K562 (cell line): ENCODE measurements around the gene KAZN. TPM values are rescaled to one million over a fixed set of nuclear protein-coding genes. Genes with fewer than 3 reads are reported as not detected.

Source experiments
- ATAC-seq: fragments of 200-7000 bp; cut with Tn5 transposase; 3 replicates; pipeline ENCODE4 v1.9.1; 2020; ENCODE audit warnings: moderate library complexity
- BruUV-seq: library from RNA; stranded (reverse); fragments of 400-500 nt; replicated peaks from 2 replicates; lab custom pipeline; 2021; lab: Mats Ljungman, UMichigan
- CTCF ChIA-PET: fragments of 300-600 bp; formaldehyde crosslinking; extraction: SDS; loops from one replicate; lab custom pipeline; 2021; ENCODE audit warnings: low intra/inter-chr PET ratio; lab: Yijun Ruan, JAX
- POLR2A ChIA-PET: fragments of 300-600, 350-650 bp; sonication (Branson Sonifier 250); formaldehyde crosslinking; extraction: SDS; loops from one replicate; lab custom pipeline; 2021; ENCODE audit warnings: antibody characterized with exemption, inconsistent platforms; lab: Yijun Ruan, JAX
- DNase-seq, 4 experiments: peaks; one replicate each; pipeline versions ENCODE4 v3.0.0 to v3.0.0-alpha.2; 2011 to 2018; ENCODE audit warnings: low spot score in 3 of 4, mixed read lengths in 3 of 4; ENCODE audit errors: extremely low read depth in 1 of 4
- FAIRE-seq: peaks from 2 replicates; lab custom pipeline; 2011; peaks lifted over from hg19 to GRCh38; lab: Jason Lieb, UNC
- H2AFZ ChIP-seq: 2 replicates; pipeline ENCODE4 v1.6.0; 2011; ENCODE audit warnings: low read depth, low read length, control low read depth, inconsistent platforms
- H3K27ac ChIP-seq: fragments of 200-600 bp; 3 replicates; pipeline ENCODE4 v1.8.0; 2011; ENCODE audit warnings: low read depth, mild to moderate bottlenecking, control low read depth, inconsistent platforms, low read length, moderate library complexity, mixed read lengths; ENCODE audit errors: extremely low read depth
- H3K27me3 ChIP-seq, 2 experiments: fragments of 300-600 bp in 1 of 2; 2 replicates in 1 of 2; 3 replicates in 1 of 2; pipeline versions ENCODE4 v1.6.0 to v1.8.0; 2011; ENCODE audit warnings: inconsistent platforms in 2 of 2, low read length in 2 of 2, mild to moderate bottlenecking in 1 of 2, mixed read lengths in 1 of 2, moderate library complexity in 1 of 2; ENCODE audit not compliant: control insufficient read depth in 2 of 2, insufficient read depth in 2 of 2
- H3K36me3 ChIP-seq: fragments of 300-600 bp; 3 replicates; pipeline ENCODE4 v1.8.0; 2011; ENCODE audit warnings: mild to moderate bottlenecking, low read length, inconsistent platforms; ENCODE audit not compliant: control insufficient read depth, insufficient read depth
- H3K4me1 ChIP-seq, 2 experiments: fragments of 200-600 bp in 1 of 2; replicated peaks in 1 of 2; 2 replicates in 1 of 2; 3 replicates in 1 of 2; pipeline versions ENCODE4 v1.5.1 to v1.8.0; 2011; ENCODE audit warnings: inconsistent platforms in 2 of 2, low read length in 2 of 2, mild to moderate bottlenecking in 1 of 2, mixed read lengths in 1 of 2, moderate library complexity in 1 of 2; ENCODE audit not compliant: control insufficient read depth in 2 of 2, insufficient read depth in 2 of 2
- H3K4me2 ChIP-seq: 2 replicates; pipeline ENCODE4 v1.6.1; 2011; ENCODE audit warnings: low read length, control low read depth, inconsistent platforms, mixed read lengths; ENCODE audit not compliant: insufficient read depth
- H3K4me3 ChIP-seq: fragments of 200-600 bp; sonication (generic), shearing (Covaris generic); 2 replicates; pipeline ENCODE4 v1.5.1; 2016; ENCODE audit warnings: control low read depth, inconsistent platforms
- H3K79me2 ChIP-seq: fragments of 200-600 bp; 3 replicates; pipeline ENCODE4 v1.8.0; 2011; ENCODE audit warnings: low read length, inconsistent platforms; ENCODE audit not compliant: control insufficient read depth, insufficient read depth
- H3K9ac ChIP-seq, 2 experiments: 2 replicates each; pipeline versions ENCODE4 v1.6.0 to v1.6.1; 2011; ENCODE audit warnings: low read depth in 2 of 2, low read length in 2 of 2, control low read depth in 1 of 2, inconsistent platforms in 1 of 2, mild to moderate bottlenecking in 1 of 2, mixed read lengths in 1 of 2; ENCODE audit not compliant: insufficient read depth in 1 of 2
- H3K9me1 ChIP-seq: one replicate; pipeline ENCODE4 v1.6.0; 2011; ENCODE audit warnings: inconsistent platforms, mild to moderate bottlenecking, low read length, moderate library complexity; ENCODE audit not compliant: control insufficient read depth, insufficient read depth
- H3K9me3 ChIP-seq: replicated peaks from 2 replicates; pipeline ENCODE4 v1.5.1; 2011; ENCODE audit warnings: low read depth, low read length, inconsistent platforms; ENCODE audit not compliant: control insufficient read depth, insufficient read depth
- H4K20me1 ChIP-seq: replicated peaks from 2 replicates; pipeline ENCODE4 v1.6.1; 2011; ENCODE audit warnings: low read length, inconsistent platforms, mixed read lengths; ENCODE audit not compliant: control insufficient read depth, insufficient read depth
- BRD4 ChIP-seq: fragments of 200-600 bp; sonication (generic); IDR thresholded peaks from 2 replicates; pipeline ENCODE4 v1.6.1; 2017; ENCODE audit warnings: inconsistent platforms
- CEBPB ChIP-seq: fragments of 450-650 bp; IDR thresholded peaks from 2 replicates; pipeline ENCODE4 v1.6.1; 2016; ENCODE audit warnings: missing genetic modification characterization, missing compliant biosample characterization
- CREB1 ChIP-seq, 2 experiments: sonication (generic) in 1 of 2; formaldehyde crosslinking in 1 of 2; IDR thresholded peaks; 2 replicates each; pipeline versions ENCODE4 v1.6.1 to v1.8.0; 2012 to 2022; ENCODE audit warnings: inconsistent platforms in 1 of 2, mild to moderate bottlenecking in 1 of 2, missing genetic modification reagents in 1 of 2, moderate library complexity in 1 of 2
- DNMT1 ChIP-seq: fragments of 450-650 bp; IDR thresholded peaks from 2 replicates; pipeline ENCODE4 v1.6.1; 2016; ENCODE audit warnings: antibody characterized with exemption, mild to moderate bottlenecking
- FOXM1 ChIP-seq, 2 experiments: fragments of 450-650 bp in 1 of 2; sonication (generic) in 1 of 2; formaldehyde crosslinking in 1 of 2; IDR thresholded peaks; 2 replicates each; pipeline versions ENCODE4 v1.6.1 to v1.9.0; 2017 to 2022; ENCODE audit warnings: low read depth in 2 of 2, mild to moderate bottlenecking in 2 of 2, missing genetic modification reagents in 1 of 2, moderate library complexity in 1 of 2
- HDAC3 ChIP-seq: fragments of 450-650 bp; IDR thresholded peaks from 2 replicates; pipeline ENCODE4 v1.6.1; 2018; ENCODE audit warnings: borderline replicate concordance, mild to moderate bottlenecking, moderate library complexity; ENCODE audit not compliant: partially characterized antibody
- MTA3 ChIP-seq: fragments of 450-650 bp; formaldehyde crosslinking; IDR thresholded peaks from 2 replicates; pipeline ENCODE4 v1.6.1; 2017; ENCODE audit warnings: mild to moderate bottlenecking, borderline replicate concordance
- NFRKB ChIP-seq: fragments of 450-650 bp; IDR thresholded peaks from 2 replicates; pipeline ENCODE4 v1.6.1; 2016; ENCODE audit warnings: low read depth
- NONO ChIP-seq, 2 experiments: fragments of 200-400 bp in 1 of 2; fragments of 450-650 bp in 1 of 2; formaldehyde crosslinking in 1 of 2; IDR thresholded peaks; 2 replicates each; pipeline ENCODE4 v1.6.1; 2017; ENCODE audit warnings: low read depth in 2 of 2, mild to moderate bottlenecking in 2 of 2, moderate library complexity in 2 of 2, low read length in 1 of 2
- PCBP1 ChIP-seq: fragments of 200-400 bp; formaldehyde crosslinking; IDR thresholded peaks from 2 replicates; pipeline ENCODE4 v1.6.1; 2018; ENCODE audit warnings: mild to moderate bottlenecking, low read depth, low read length; ENCODE audit not compliant: poor library complexity, severe bottlenecking
- PRPF4 ChIP-seq: fragments of 200-400 bp; formaldehyde crosslinking; IDR thresholded peaks from one replicate; pipeline ENCODE4 v1.6.1; 2017; ENCODE audit warnings: low read length, low read depth, mild to moderate bottlenecking; ENCODE audit not compliant: insufficient read depth, poor library complexity, severe bottlenecking
- TCFL5 ChIP-seq: fragments of 250-450 bp; sonication (Bioruptor Pico); conservative IDR thresholded peaks from 2 replicates; pipeline ENCODE4 v1.6.1; 2021; ENCODE audit warnings: mild to moderate bottlenecking, moderate library complexity, matching md5 sums
- THRA ChIP-seq: fragments of 450-650 bp; IDR thresholded peaks from 2 replicates; pipeline ENCODE4 v1.6.1; 2017; ENCODE audit warnings: mild to moderate bottlenecking, moderate library complexity
- WGBS: fragments of 100-300 bp; shearing (Covaris generic); methylation state at CpG from one replicate; pipeline ENCODE4 v1.1.6; 2016; ENCODE audit warnings: low coverage, mixed read lengths; ENCODE audit not compliant: insufficient coverage; ENCODE audit errors: missing lambda C conversion rate; 5-methylcytosine and 5-hydroxymethylcytosine counted together
- in situ Hi-C: fragments of 300-500 bp; cut with MboI; formaldehyde crosslinking; loops from 4 replicates; pipeline ENCODE4 v1.15.0; 2018; ENCODE audit warnings: inconsistent platforms, mixed read lengths
- intact Hi-C: fragments of 100-400 bp; cut with micrococcal nuclease; formaldehyde crosslinking; loops from 2 replicates; pipeline ENCODE4 v1.14.2; 2022
- polyA plus RNA-seq, 8 experiments: library from polyadenylated mRNA; depleted of rRNA in 4 of 8; stranded (reverse) in 5 of 8; unstranded in 3 of 8; fragments of >200 nt; fragmentation: Nextera tagmentation in 2 of 8; fragmentation: Illumina TruSeq in 1 of 8; extraction: Ambion mirVana in 2 of 8; extraction: Trizol in 1 of 8; gene quantifications; 2 replicates each; pipeline versions ENCODE4 v1.2.1 to v1.2.3, GENCODE V29; 2011 to 2014; ENCODE audit warnings: inconsistent platforms in 1 of 8, missing spikeins in 1 of 8
- total RNA-seq, 7 experiments: library from RNA; depleted of rRNA in 6 of 7; stranded (reverse); fragments of >200 nt in 6 of 7; fragmentation: Illumina TruSeq in 2 of 7; extraction: Trizol in 2 of 7; gene quantifications; 2 replicates each; pipeline versions ENCODE4 v1.2.1 to v1.2.3, GENCODE V29; 2011 to 2021; ENCODE audit warnings: low replicate concordance in 1 of 7
- TF ChIP-seq, protein P1 (sequence below): fragments of 250-450 bp; sonication (Bioruptor Pico); IDR thresholded peaks from 2 replicates; pipeline ENCODE4 v1.4.0; 2020; ENCODE audit warnings: borderline replicate concordance
- TF ChIP-seq, protein P2 (sequence below): fragments of 250-450 bp; sonication (Bioruptor Pico); IDR thresholded peaks from 2 replicates; pipeline ENCODE4 v1.4.0; 2020; ENCODE audit warnings: mild to moderate bottlenecking

The KAZN gene
- total and polyA plus RNA-seq, 9 of the 15 experiments (the other 6 are each of a cell fraction or from before 2014, with no cell fraction given), result 2.1 to 21.6 (median 5.4) TPM

DNA sequence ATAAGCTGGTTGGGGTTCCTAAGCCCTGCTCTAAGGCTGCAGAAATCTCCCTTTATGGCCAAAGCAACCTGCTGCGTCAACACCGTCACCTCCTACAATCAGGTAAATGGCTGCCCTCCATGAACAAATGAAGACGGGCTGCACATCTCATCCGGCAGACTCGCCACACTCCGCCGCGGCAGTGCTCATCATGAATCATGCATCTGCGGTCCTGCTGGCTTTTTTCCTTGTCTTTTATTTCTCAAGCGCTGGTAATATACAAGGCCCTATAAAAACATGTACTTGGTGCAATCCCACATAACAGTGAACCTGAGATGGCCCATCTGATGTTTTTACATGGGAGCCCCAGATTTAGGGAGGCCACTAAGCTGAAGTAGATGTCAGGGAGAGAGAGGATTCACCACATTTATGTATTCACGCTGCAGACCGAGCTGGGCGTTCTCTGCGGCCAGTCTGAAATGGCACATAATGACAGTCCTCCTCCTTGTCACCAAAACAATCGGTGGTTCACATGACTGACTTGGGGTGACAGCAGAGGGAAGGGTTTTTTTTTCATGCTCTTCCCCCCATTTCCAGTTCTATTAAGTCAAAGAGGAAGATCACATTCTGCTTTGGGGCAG lies 91.6 kb downstream of the KAZN start (continued):
- TF ChIP-seq, protein P1, sequence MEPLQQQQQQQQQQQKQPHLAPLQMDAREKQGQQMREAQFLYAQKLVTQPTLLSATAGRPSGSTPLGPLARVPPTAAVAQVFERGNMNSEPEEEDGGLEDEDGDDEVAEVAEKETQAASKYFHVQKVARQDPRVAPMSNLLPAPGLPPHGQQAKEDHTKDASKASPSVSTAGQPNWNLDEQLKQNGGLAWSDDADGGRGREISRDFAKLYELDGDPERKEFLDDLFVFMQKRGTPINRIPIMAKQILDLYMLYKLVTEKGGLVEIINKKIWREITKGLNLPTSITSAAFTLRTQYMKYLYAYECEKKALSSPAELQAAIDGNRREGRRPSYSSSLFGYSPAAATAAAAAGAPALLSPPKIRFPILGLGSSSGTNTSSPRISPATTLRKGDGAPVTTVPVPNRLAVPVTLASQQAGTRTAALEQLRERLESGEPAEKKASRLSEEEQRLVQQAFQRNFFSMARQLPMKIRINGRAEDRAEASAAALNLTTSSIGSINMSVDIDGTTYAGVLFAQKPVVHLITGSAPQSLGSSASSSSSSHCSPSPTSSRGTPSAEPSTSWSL, result no peak
- TF ChIP-seq PRPF4, result no peak
- TF ChIP-seq THRA, result no peak

GRCh38 chr1:14693949-14694348 lies 95.5 kb downstream of the KAZN start:
- DNase-seq (no peak), ATAC-seq (no peak), FAIRE-seq (no peak)
- CTCF ChIA-PET, result no interaction called here
- Histone ChIP-seq H3K4me3 (no peak overlapping the region), H3K9ac (no peak overlapping the region), H4K20me1 (no peaks in the 10 kb centered on the region), H3K27me3 (peaks cover 47 to 76% of the 10 kb centered on the region in 2 experiments), H3K79me2 (no peaks in the 10 kb centered on the region), H3K9me3 (no peaks in the 10 kb centered on the region), H3K36me3 (no peaks in the 10 kb centered on the region), H3K4me2 (no peak overlapping the region), H3K27ac (no peak overlapping the region), H3K4me1 (no peaks in the 10 kb centered on the region), H2AFZ (no peak overlapping the region), H3K9me1 (no peaks in the 10 kb centered on the region)
- WGBS, result 0% methylated on average over 7 of the region's 7 CpGs
- intact Hi-C loops (no loop called here), in situ Hi-C loops (no loop called here)
- BruUV-seq, result no TSS peak
- POLR2A ChIA-PET, result interaction anchor here (0.5 kb wide), 1 partner anchor 383 kb away, joined by 3 read pairs; no protein-coding TSS in a partner anchor
- TF ChIP-seq NFRKB (no peak), BRD4 (no peak), DNMT1 (no peak), TCFL5 (CRISPR knock-in tag) (no peak), MTA3 (no peak), FOXM1 (IDR thresholded peaks at IDR 0.05; ENCODE audit: low read depth) (no peak), FOXM1 (CRISPR knock-in tag; IDR thresholded peaks at IDR 0.05; ENCODE audit: low read depth) (no peak), CEBPB (no peak), CREB1 (IDR thresholded peaks at IDR 0.05) (no peak), CREB1 (CRISPR knock-in tag; IDR thresholded peaks at IDR 0.05) (no peak), HDAC3 (no peak), PCBP1 (no peak), NONO (IDR thresholded peaks at IDR 0.05; ENCODE audit: low read depth in 2 of 2, low read length in 1 of 2) (no peak)
- TF ChIP-seq, protein P2, sequence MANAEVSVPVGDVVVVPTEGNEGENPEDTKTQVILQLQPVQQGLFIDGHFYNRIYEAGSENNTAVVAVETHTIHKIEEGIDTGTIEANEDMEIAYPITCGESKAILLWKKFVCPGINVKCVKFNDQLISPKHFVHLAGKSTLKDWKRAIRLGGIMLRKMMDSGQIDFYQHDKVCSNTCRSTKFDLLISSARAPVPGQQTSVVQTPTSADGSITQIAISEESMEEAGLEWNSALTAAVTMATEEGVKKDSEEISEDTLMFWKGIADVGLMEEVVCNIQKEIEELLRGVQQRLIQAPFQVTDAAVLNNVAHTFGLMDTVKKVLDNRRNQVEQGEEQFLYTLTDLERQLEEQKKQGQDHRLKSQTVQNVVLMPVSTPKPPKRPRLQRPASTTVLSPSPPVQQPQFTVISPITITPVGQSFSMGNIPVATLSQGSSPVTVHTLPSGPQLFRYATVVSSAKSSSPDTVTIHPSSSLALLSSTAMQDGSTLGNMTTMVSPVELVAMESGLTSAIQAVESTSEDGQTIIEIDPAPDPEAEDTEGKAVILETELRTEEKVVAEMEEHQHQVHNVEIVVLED (CRISPR knock-in tag), result no peak
